CD14-positive monocyte (primary cell): Measurements from ENCODE around the gene RBM4B. TPM values are rescaled to one million over a fixed set of nuclear protein-coding genes. Genes with fewer than 3 reads are reported as not detected.

Experiments
- DNase-seq, 3 donors: peaks; one replicate each; pipeline ENCODE4 v3.0.0-alpha.2; 2011 to 2022
- H2AFZ ChIP-seq: 2 replicates; pipeline ENCODE4 v1.6.0; 2012; ENCODE audit warnings: mild to moderate bottlenecking, low read depth, low read length, inconsistent platforms; ENCODE audit not compliant: insufficient read depth, poor library complexity, severe bottlenecking
- H3K27ac ChIP-seq, 2 donors: 1 replicate in 1 of 2; 2 replicates in 1 of 2; pipeline ENCODE4 v1.5.1; 2012 to 2013; ENCODE audit warnings: low read length in 2 of 2, control low read depth in 1 of 2, inconsistent platforms in 1 of 2, low read depth in 1 of 2, mild to moderate bottlenecking in 1 of 2
- H3K27me3 ChIP-seq, 2 donors: one replicate each; pipeline versions ENCODE4 v1.6.0 to v1.6.1; 2011 to 2013; ENCODE audit warnings: low read length in 2 of 2; ENCODE audit not compliant: control insufficient read depth in 2 of 2, insufficient read depth in 2 of 2
- H3K36me3 ChIP-seq, 2 donors: replicated peaks in 1 of 2; 1 replicate in 1 of 2; 2 replicates in 1 of 2; pipeline versions ENCODE4 v1.5.1 to v1.6.1; 2012 to 2013; ENCODE audit warnings: low read length in 2 of 2, control low read depth in 1 of 2, inconsistent platforms in 1 of 2, mild to moderate bottlenecking in 1 of 2; ENCODE audit not compliant: insufficient read depth in 2 of 2, control insufficient read depth in 1 of 2
- H3K4me1 ChIP-seq, 2 donors: 1 replicate in 1 of 2; 2 replicates in 1 of 2; pipeline versions ENCODE4 v1.5.1 to v1.6.1; 2012 to 2013; ENCODE audit warnings: low read length in 2 of 2, control low read depth in 1 of 2, inconsistent platforms in 1 of 2, mild to moderate bottlenecking in 1 of 2, moderate library complexity in 1 of 2; ENCODE audit not compliant: insufficient read depth in 2 of 2, control insufficient read depth in 1 of 2
- H3K4me2 ChIP-seq: replicated peaks from 2 replicates; pipeline ENCODE3; 2012; ENCODE audit warnings: low read length, moderate library complexity, mild to moderate bottlenecking; ENCODE audit not compliant: poor library complexity, severe bottlenecking; ENCODE audit errors: extremely low read depth
- H3K4me3 ChIP-seq, 3 experiments: fragments of 200-600 bp in 1 of 3; sonication (generic) in 1 of 3; replicated peaks in 1 of 3; 1 replicate in 2 of 3; 2 replicates in 1 of 3; pipeline ENCODE4 v1.5.1; 2011 to 2013; ENCODE audit warnings: low read length in 3 of 3, mild to moderate bottlenecking in 3 of 3, control low read depth in 2 of 3, low read depth in 2 of 3, inconsistent platforms in 1 of 3, moderate library complexity in 1 of 3
- H3K79me2 ChIP-seq: 2 replicates; pipeline ENCODE4 v1.6.0; 2012; ENCODE audit warnings: mild to moderate bottlenecking, control low read depth, inconsistent platforms, low read length, moderate library complexity; ENCODE audit not compliant: insufficient read depth
- H3K9ac ChIP-seq: 2 replicates; pipeline ENCODE4 v1.6.0; 2017; ENCODE audit warnings: low read length, mild to moderate bottlenecking; ENCODE audit not compliant: insufficient read depth, poor library complexity, severe bottlenecking
- H3K9me3 ChIP-seq, 2 donors: replicated peaks in 1 of 2; 1 replicate in 1 of 2; 2 replicates in 1 of 2; pipeline versions ENCODE4 v1.5.1 to v1.6.1; 2012 to 2013; ENCODE audit warnings: low read length in 2 of 2, control low read depth in 1 of 2; ENCODE audit not compliant: control insufficient read depth in 1 of 2, insufficient read depth in 1 of 2
- H4K20me1 ChIP-seq: 2 replicates; pipeline ENCODE4 v1.6.0; 2012; ENCODE audit warnings: mild to moderate bottlenecking, low read length, control low read depth, moderate library complexity; ENCODE audit not compliant: insufficient read depth
- H3K27ac Mint-ChIP-seq, 7 donors: one replicate each; pipeline ENCODE4 v1.8.0; 2020; ENCODE audit warnings: mild to moderate bottlenecking in 7 of 7, mixed read lengths in 7 of 7, moderate library complexity in 6 of 7, inconsistent platforms in 2 of 7
- H3K27me3 Mint-ChIP-seq, 3 donors: one replicate each; pipeline ENCODE4 v1.8.0; 2021 to 2022; ENCODE audit warnings: low read depth in 3 of 3, mild to moderate bottlenecking in 3 of 3, mixed read lengths in 3 of 3, moderate library complexity in 3 of 3, inconsistent platforms in 1 of 3
- H3K36me3 Mint-ChIP-seq, 2 donors: one replicate each; pipeline ENCODE4 v1.8.0; 2020; ENCODE audit warnings: mixed read lengths in 2 of 2, inconsistent platforms in 1 of 2, mild to moderate bottlenecking in 1 of 2
- H3K4me1 Mint-ChIP-seq: one replicate; pipeline ENCODE4 v1.8.0; 2020; ENCODE audit warnings: mild to moderate bottlenecking, mixed read lengths
- H3K4me3 Mint-ChIP-seq, 2 donors: one replicate each; pipeline ENCODE4 v1.8.0; 2020; ENCODE audit warnings: mild to moderate bottlenecking in 2 of 2, mixed read lengths in 2 of 2, moderate library complexity in 1 of 2
- H3K9me3 Mint-ChIP-seq, 7 donors: one replicate each; pipeline ENCODE4 v1.8.0; 2020 to 2022; ENCODE audit warnings: mixed read lengths in 7 of 7, mild to moderate bottlenecking in 6 of 7, moderate library complexity in 6 of 7, inconsistent platforms in 2 of 7
- CTCF ChIP-seq: fragments of 200-600 bp; IDR thresholded peaks from one replicate; pipeline ENCODE4 v1.8.0; 2022; ENCODE audit warnings: antibody characterized with exemption, mild to moderate bottlenecking
- WGBS: methylation state at CpG from one replicate; pipeline ENCODE4 v1.1.5; 2013; ENCODE audit warnings: missing lambda C conversion rate; ENCODE audit not compliant: insufficient coverage; 5-methylcytosine and 5-hydroxymethylcytosine counted together
- intact Hi-C, 2 donors: fragments of 100-400 bp; cut with micrococcal nuclease; formaldehyde crosslinking; loops; one replicate each; pipeline versions ENCODE4 v1.15.0 to v1.15.1; 2023
- polyA plus RNA-seq, 3 donors: library from polyadenylated mRNA; depleted of rRNA in 1 of 3; unstranded in 2 of 3; stranded (reverse) in 1 of 3; fragments of 300-500 nt in 2 of 3; fragments of >200 nt in 1 of 3; fragmentation: Illumina TruSeq in 2 of 3; gene quantifications; 1 replicate in 2 of 3; 2 replicates in 1 of 3; pipeline ENCODE4 v1.2.3, GENCODE V29; 2012 to 2021

The RBM4B gene
- polyA plus RNA-seq, 3 donors: 7.8 to 14.3 (median 11.2) TPM

DNA sequence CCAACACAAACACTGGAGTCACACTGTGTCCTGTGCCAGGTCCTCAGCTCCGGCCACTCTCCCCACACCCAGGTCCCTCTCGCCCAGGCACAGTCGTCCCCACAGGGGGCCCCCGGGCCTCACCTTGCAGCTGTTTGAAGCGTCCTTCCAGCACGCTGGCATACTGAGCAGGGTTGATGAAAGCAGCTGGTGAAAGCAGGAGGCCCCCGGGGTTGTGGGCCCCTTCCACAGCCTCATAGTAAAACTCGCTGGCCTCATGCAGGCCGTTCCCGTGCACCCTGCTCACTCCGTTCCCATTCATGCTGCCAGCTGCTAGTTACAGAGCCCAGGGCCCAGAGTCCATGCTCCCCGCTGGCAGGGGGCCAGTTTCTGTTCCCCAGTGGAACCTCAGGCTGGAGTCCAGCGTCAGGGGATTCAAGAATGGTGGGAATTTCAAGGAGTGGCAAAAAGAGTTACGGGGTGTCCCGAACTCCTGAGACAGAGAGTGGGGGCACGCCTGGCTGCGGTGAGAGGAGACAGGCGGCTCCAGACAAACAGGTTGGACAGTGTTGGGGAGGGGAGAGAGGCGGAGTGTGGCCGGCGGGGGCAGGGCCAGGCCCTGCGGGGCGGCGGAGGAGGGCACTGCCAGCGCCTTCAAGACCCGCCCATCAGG, 40.8 kb upstream of the RBM4B start:
- no peak for TF ChIP-seq CTCF
- Mint-ChIP-seq H3K9me3 (peaks cover 0 to 4% (median 0%) of the 10 kb centered on the region in 7 donors), H3K4me1 (peaks cover 12% of the 10 kb centered on the region), H3K27ac (no peak overlapping the region), H3K36me3 (no peaks in the 10 kb centered on the region), H3K27me3 (peaks cover 6 to 17% (median 15%) of the 10 kb centered on the region in 3 donors), H3K4me3 (peak overlapping the region in 1 of 2 donors; percentile 69)
- Histone ChIP-seq H3K9ac (no peak overlapping the region), H2AFZ (no peak overlapping the region), H3K36me3 (no peaks in the 10 kb centered on the region), H3K9me3 (no peaks in the 10 kb centered on the region), H3K4me1 (no peaks in the 10 kb centered on the region), H4K20me1 (no peaks in the 10 kb centered on the region), H3K4me3 (no peak overlapping the region), H3K79me2 (no peaks in the 10 kb centered on the region), H3K27ac (no peak overlapping the region), H3K27me3 (peaks cover 0 to 9% of the 10 kb centered on the region in 2 donors), H3K4me2 (no peak overlapping the region)
- intact Hi-C loops: loop anchor here in 1 of 2 donors (5.0 kb wide), 1 partner anchor 99 kb away; no protein-coding TSS in a partner anchor
- WGBS: 84% methylated on average over 25 of the region's 26 CpGs
- DNase-seq: no peak

DNA sequence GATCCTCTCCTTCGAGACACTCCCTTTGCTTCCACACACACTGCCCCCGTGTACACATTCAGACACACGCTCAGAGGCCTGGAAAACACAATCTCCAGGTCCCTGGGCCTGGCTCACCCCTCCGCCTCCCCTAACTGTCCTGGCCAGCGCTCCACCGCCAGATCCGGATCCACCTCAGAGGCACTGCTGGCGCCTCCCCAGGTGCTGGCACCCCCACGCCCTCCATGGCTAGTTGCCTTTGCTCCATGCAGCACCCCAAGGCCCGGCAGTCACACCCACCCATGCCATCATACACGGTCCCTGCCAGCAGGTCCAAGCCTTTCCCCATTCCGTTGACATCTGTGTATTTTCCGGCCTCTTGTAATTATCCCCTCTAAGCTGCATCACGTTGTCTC, 40.2 kb upstream of the RBM4B start:
- Mint-ChIP-seq H3K27ac (no peak overlapping the region), H3K36me3 (no peaks in the 10 kb centered on the region), H3K4me3 (no peak overlapping the region), H3K27me3 (peaks cover 5 to 15% (median 14%) of the 10 kb centered on the region in 3 donors), H3K4me1 (peaks cover 12% of the 10 kb centered on the region), H3K9me3 (peaks cover 0 to 2% (median 0%) of the 10 kb centered on the region in 7 donors)
- WGBS: 97% methylated on average over 14 of the region's 14 CpGs
- no peak for TF ChIP-seq CTCF
- Histone ChIP-seq H3K9ac (no peak overlapping the region), H3K9me3 (no peaks in the 10 kb centered on the region), H3K4me3 (no peak overlapping the region), H3K4me1 (no peaks in the 10 kb centered on the region), H3K4me2 (no peak overlapping the region), H3K27ac (no peak overlapping the region), H3K79me2 (no peaks in the 10 kb centered on the region), H2AFZ (no peak overlapping the region), H3K27me3 (peaks cover 0 to 3% of the 10 kb centered on the region in 2 donors), H3K36me3 (no peaks in the 10 kb centered on the region), H4K20me1 (no peaks in the 10 kb centered on the region)
- no peak for DNase-seq
- intact Hi-C loops: loop anchor here in 1 of 2 donors (5.0 kb wide), 1 partner anchor 99 kb away; no protein-coding TSS in a partner anchor
